GM23248 (cell line): ENCODE measurements around the gene CRYBG1. TPM values are rescaled to one million over a fixed set of nuclear protein-coding genes. Genes with fewer than 3 reads are reported as not detected.

Source experiments
- DNase-seq: peaks from one replicate; pipeline ENCODE4 v3.0.0-alpha.2; 2015
- H2AFZ ChIP-seq: fragments of 200-600 bp; sonication (generic); 2 replicates; pipeline ENCODE4 v1.6.1; 2016; ENCODE audit warnings: antibody characterized with exemption
- H3F3A ChIP-seq: fragments of 200-600 bp; sonication (generic); 2 replicates; pipeline ENCODE4 v1.6.1; 2016; ENCODE audit warnings: mild to moderate bottlenecking, antibody characterized with exemption, mixed run types; ENCODE audit not compliant: insufficient read depth
- H3K27ac ChIP-seq: fragments of 200-600 bp; sonication (generic); 2 replicates; pipeline ENCODE4 v1.5.1; 2016; ENCODE audit warnings: mild to moderate bottlenecking
- H3K27me3 ChIP-seq: fragments of 200-600 bp; sonication (generic); replicated peaks from 2 replicates; pipeline ENCODE4 v1.6.1; 2016; ENCODE audit warnings: mild to moderate bottlenecking; ENCODE audit not compliant: insufficient read depth
- H3K36me3 ChIP-seq: fragments of 200-600 bp; sonication (generic); 2 replicates; pipeline ENCODE4 v1.6.1; 2016; ENCODE audit warnings: low read depth, mild to moderate bottlenecking
- H3K4me1 ChIP-seq: fragments of 200-600 bp; sonication (generic); 2 replicates; pipeline ENCODE4 v1.6.1; 2016; ENCODE audit warnings: mild to moderate bottlenecking; ENCODE audit not compliant: insufficient read depth
- H3K4me2 ChIP-seq: fragments of 200-600 bp; sonication (generic); one replicate; pipeline ENCODE4 v1.6.1; 2016; ENCODE audit warnings: mild to moderate bottlenecking; ENCODE audit not compliant: unreplicated experiment
- H3K4me3 ChIP-seq: fragments of 200-600 bp; sonication (generic); 2 replicates; pipeline ENCODE4 v1.5.1; 2016; ENCODE audit warnings: mild to moderate bottlenecking
- H3K79me2 ChIP-seq: fragments of 200-600 bp; sonication (generic); 2 replicates; pipeline ENCODE4 v1.6.1; 2016; ENCODE audit warnings: mild to moderate bottlenecking; ENCODE audit not compliant: insufficient read depth
- H3K9ac ChIP-seq: fragments of 200-600 bp; sonication (generic); 2 replicates; pipeline ENCODE4 v1.6.1; 2016; ENCODE audit warnings: mild to moderate bottlenecking
- H3K9me2 ChIP-seq: fragments of 200-600 bp; sonication (generic); 2 replicates; pipeline ENCODE4 v1.6.1; 2016; ENCODE audit warnings: mixed run types, mild to moderate bottlenecking, moderate library complexity; ENCODE audit not compliant: insufficient read depth
- H3K9me3 ChIP-seq: fragments of 200-600 bp; sonication (generic); one replicate; pipeline ENCODE4 v1.6.1; 2017; ENCODE audit warnings: low read depth
- H4K20me1 ChIP-seq: fragments of 200-600 bp; sonication (generic); 2 replicates; pipeline ENCODE4 v1.6.0; 2016; ENCODE audit not compliant: insufficient read depth
- EZH2 ChIP-seq: fragments of 200-600 bp; sonication (generic); IDR thresholded peaks from 2 replicates; pipeline ENCODE4 v1.6.1; 2018; ENCODE audit warnings: antibody characterized with exemption, mild to moderate bottlenecking; ENCODE audit not compliant: insufficient read depth, poor library complexity, severe bottlenecking
- EZH2phosphoT487 ChIP-seq: fragments of 200-600 bp; sonication (generic); IDR thresholded peaks from 2 replicates; pipeline ENCODE4 v1.6.1; 2018; ENCODE audit warnings: antibody characterized with exemption, moderate library complexity, mild to moderate bottlenecking, low read depth; ENCODE audit not compliant: insufficient read depth
- WGBS, 2 experiments: methylation state at CpG; one replicate each; pipeline ENCODE4 v1.1.6; 2015 to 2017; ENCODE audit warnings: low lambda C conversion rate in 2 of 2, low coverage in 1 of 2; ENCODE audit errors: missing lambda C conversion rate in 2 of 2; 5-methylcytosine and 5-hydroxymethylcytosine counted together
- in situ Hi-C: fragments of 300-500 bp; cut with MboI; formaldehyde crosslinking; loops from 2 replicates; pipeline ENCODE4 v1.15.0; 2020
- polyA plus RNA-seq: library from polyadenylated mRNA; unstranded; fragments of >200 nt; fragmentation: Nextera tagmentation; extraction: Ambion mirVana; gene quantifications from 2 replicates; pipeline ENCODE4 v1.2.1, GENCODE V29; 2016
- total RNA-seq: library from RNA; depleted of rRNA; stranded (reverse); fragments of >200 nt; shearing (Covaris generic); gene quantifications from 2 replicates; pipeline ENCODE4 v1.2.3, GENCODE V29; 2014

The CRYBG1 gene
- total and polyA plus RNA-seq, 2 experiments from 2014 or later: 1.9 to 8.4 TPM

GRCh38 chr6:106440546-106440945 lies 80.0 kb downstream of the CRYBG1 start:
- no peak overlapping the region for H3K27ac ChIP-seq
- no peak for TF ChIP-seq EZH2
- TF ChIP-seq EZH2phosphoT487: no peak
- H3K4me3 ChIP-seq: no peak overlapping the region
- H3F3A ChIP-seq: no peaks in the 10 kb centered on the region
- no peaks in the 10 kb centered on the region for H3K79me2 ChIP-seq
- peaks cover 50% of the 10 kb centered on the region for H3K27me3 ChIP-seq
- H3K9ac ChIP-seq: no peak overlapping the region
- DNase-seq: peak; percentile 21
- no peaks in the 10 kb centered on the region for H3K9me3 ChIP-seq
- no peaks in the 10 kb centered on the region for H3K36me3 ChIP-seq
- H3K4me2 ChIP-seq: no peak overlapping the region
- no peak overlapping the region for H2AFZ ChIP-seq
- in situ Hi-C loops: loop anchor here (10.0 kb wide), 1 partner anchor 544 kb away; no protein-coding TSS in a partner anchor
- no peaks in the 10 kb centered on the region for H3K9me2 ChIP-seq
- no peaks in the 10 kb centered on the region for H4K20me1 ChIP-seq
- 18 to 33% methylated on average over 2 of the region's 2 CpGs for WGBS, 2 experiments
- peaks cover 7% of the 10 kb centered on the region; the same call in 1 of the 2 replicates for H3K4me1 ChIP-seq

- H3K9ac ChIP-seq: no peak overlapping the region
Observed at GRCh38 chr6:106442395-106442794, 81.9 kb downstream of the CRYBG1 start.

GRCh38 chr6:106444777-106445507 lies 84.4 kb downstream of the CRYBG1 start:
- peaks cover 39% of the 10 kb centered on the region for H3K27me3 ChIP-seq
- H2AFZ ChIP-seq: no peak overlapping the region
- no peaks in the 10 kb centered on the region for H3K4me1 ChIP-seq
- no peaks in the 10 kb centered on the region for H3K79me2 ChIP-seq
- H3K9me3 ChIP-seq: no peaks in the 10 kb centered on the region
- 0 out of 2 replicates have a peak, but pooled peaks cover 4% of the 10 kb centered on the region for H3F3A ChIP-seq
- 24 to 25% methylated on average over 4 of the region's 4 CpGs for WGBS, 2 experiments
- no peak overlapping the region for H3K9ac ChIP-seq
- H3K4me2 ChIP-seq: no peak overlapping the region
- H3K36me3 ChIP-seq: no peaks in the 10 kb centered on the region
- no peaks in the 10 kb centered on the region for H4K20me1 ChIP-seq
- no peak overlapping the region for H3K27ac ChIP-seq
- H3K4me3 ChIP-seq: no peak overlapping the region
- peak; percentile 77 for DNase-seq
- in situ Hi-C loops: loop anchor here (5.0 to 10.0 kb wide), 2 partner anchors 122 to 540 kb away; no protein-coding TSS in a partner anchor
- no peak for TF ChIP-seq EZH2phosphoT487
- no peaks in the 10 kb centered on the region for H3K9me2 ChIP-seq

More at GRCh38 chr6:106442395-106442794, 81.9 kb downstream of the CRYBG1 start:
- H3K36me3 ChIP-seq: no peaks in the 10 kb centered on the region
- H3K4me1 ChIP-seq: peaks cover 7% of the 10 kb centered on the region; the same call in 1 of the 2 replicates
- H3K4me2 ChIP-seq: no peak overlapping the region
- DNase-seq: no peak
- no peaks in the 10 kb centered on the region for H3K9me3 ChIP-seq
- H3K4me3 ChIP-seq: no peak overlapping the region
- in situ Hi-C loops: loop anchor here (10.0 kb wide), 1 partner anchor 542 kb away; no protein-coding TSS in a partner anchor
- no peaks in the 10 kb centered on the region for H3K79me2 ChIP-seq
- no peak overlapping the region for H3K27ac ChIP-seq
- TF ChIP-seq EZH2 (no peak), EZH2phosphoT487 (no peak)
- peaks cover 50% of the 10 kb centered on the region for H3K27me3 ChIP-seq
- no peak overlapping the region for H2AFZ ChIP-seq
- 0 out of 2 replicates have a peak, but pooled peaks cover 4% of the 10 kb centered on the region for H3F3A ChIP-seq
- no peaks in the 10 kb centered on the region for H3K9me2 ChIP-seq
- WGBS, 2 experiments: 14 to 15% methylated on average over 3 of the region's 3 CpGs
- H4K20me1 ChIP-seq: no peaks in the 10 kb centered on the region

- no peak overlapping the region for H3K27ac ChIP-seq
- H4K20me1 ChIP-seq: no peaks in the 10 kb centered on the region
- no peaks in the 10 kb centered on the region for H3K4me1 ChIP-seq
- no peaks in the 10 kb centered on the region for H3K79me2 ChIP-seq
- H3K9ac ChIP-seq: no peak overlapping the region
- no peak for TF ChIP-seq EZH2phosphoT487
- TF ChIP-seq EZH2: no peak
- no peaks in the 10 kb centered on the region for H3K9me3 ChIP-seq
- no peaks in the 10 kb centered on the region for H3K9me2 ChIP-seq
- no peak overlapping the region for H3K4me3 ChIP-seq
- peaks cover 37% of the 10 kb centered on the region for H3K27me3 ChIP-seq
- no peaks in the 10 kb centered on the region for H3K36me3 ChIP-seq
- no peak overlapping the region for H2AFZ ChIP-seq
- 0 out of 2 replicates have a peak, but pooled peaks cover 6% of the 10 kb centered on the region for H3F3A ChIP-seq
- no peak for DNase-seq
- no peak overlapping the region for H3K4me2 ChIP-seq
- in situ Hi-C loops: loop anchor here (5.0 to 10.0 kb wide), 2 partner anchors 122 to 539 kb away; no protein-coding TSS in a partner anchor
Observed at GRCh38 chr6:106445508-106445878, 85.0 kb downstream of the CRYBG1 start.
